ENCODE results near the gene VPS18.
A peak's percentile ranks its signal among the peaks of the same experiment; 100 is the strongest.
"Not testable (repeated sequence)": the region's sequence is repeated elsewhere in the genome, so short reads cannot be mapped to it uniquely, and the experiment has no call there.

VPS18 gene, protein sequence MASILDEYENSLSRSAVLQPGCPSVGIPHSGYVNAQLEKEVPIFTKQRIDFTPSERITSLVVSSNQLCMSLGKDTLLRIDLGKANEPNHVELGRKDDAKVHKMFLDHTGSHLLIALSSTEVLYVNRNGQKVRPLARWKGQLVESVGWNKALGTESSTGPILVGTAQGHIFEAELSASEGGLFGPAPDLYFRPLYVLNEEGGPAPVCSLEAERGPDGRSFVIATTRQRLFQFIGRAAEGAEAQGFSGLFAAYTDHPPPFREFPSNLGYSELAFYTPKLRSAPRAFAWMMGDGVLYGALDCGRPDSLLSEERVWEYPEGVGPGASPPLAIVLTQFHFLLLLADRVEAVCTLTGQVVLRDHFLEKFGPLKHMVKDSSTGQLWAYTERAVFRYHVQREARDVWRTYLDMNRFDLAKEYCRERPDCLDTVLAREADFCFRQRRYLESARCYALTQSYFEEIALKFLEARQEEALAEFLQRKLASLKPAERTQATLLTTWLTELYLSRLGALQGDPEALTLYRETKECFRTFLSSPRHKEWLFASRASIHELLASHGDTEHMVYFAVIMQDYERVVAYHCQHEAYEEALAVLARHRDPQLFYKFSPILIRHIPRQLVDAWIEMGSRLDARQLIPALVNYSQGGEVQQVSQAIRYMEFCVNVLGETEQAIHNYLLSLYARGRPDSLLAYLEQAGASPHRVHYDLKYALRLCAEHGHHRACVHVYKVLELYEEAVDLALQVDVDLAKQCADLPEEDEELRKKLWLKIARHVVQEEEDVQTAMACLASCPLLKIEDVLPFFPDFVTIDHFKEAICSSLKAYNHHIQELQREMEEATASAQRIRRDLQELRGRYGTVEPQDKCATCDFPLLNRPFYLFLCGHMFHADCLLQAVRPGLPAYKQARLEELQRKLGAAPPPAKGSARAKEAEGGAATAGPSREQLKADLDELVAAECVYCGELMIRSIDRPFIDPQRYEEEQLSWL

GRCh38 chr15:40893733-40894680, at the start of gene VPS18:
VPS18 (plus strand) TSS chr15:40894450; CDS start chr15:40894769, 319 bp downstream.
- DNase-seq (ENCODE audit: low read depth): peak; percentile 82

DNA sequence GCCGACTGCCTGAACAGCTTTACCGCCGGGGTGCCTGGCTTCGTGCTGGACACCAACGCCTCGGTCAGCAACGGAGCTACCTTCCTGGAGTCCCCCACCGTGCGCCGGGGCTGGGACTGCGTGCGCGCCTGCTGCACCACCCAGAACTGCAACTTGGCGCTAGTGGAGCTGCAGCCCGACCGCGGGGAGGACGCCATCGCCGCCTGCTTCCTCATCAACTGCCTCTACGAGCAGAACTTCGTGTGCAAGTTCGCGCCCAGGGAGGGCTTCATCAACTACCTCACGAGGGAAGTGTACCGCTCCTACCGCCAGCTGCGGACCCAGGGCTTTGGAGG, 49.6 kb upstream of the VPS18 start:
- DNase-seq (ENCODE audit: low read depth): no peak

- DNase-seq (ENCODE audit: low read depth): no peak
Observed at GRCh38 chr15:40845036-40845435, 49.2 kb upstream of the VPS18 start.

DNA sequence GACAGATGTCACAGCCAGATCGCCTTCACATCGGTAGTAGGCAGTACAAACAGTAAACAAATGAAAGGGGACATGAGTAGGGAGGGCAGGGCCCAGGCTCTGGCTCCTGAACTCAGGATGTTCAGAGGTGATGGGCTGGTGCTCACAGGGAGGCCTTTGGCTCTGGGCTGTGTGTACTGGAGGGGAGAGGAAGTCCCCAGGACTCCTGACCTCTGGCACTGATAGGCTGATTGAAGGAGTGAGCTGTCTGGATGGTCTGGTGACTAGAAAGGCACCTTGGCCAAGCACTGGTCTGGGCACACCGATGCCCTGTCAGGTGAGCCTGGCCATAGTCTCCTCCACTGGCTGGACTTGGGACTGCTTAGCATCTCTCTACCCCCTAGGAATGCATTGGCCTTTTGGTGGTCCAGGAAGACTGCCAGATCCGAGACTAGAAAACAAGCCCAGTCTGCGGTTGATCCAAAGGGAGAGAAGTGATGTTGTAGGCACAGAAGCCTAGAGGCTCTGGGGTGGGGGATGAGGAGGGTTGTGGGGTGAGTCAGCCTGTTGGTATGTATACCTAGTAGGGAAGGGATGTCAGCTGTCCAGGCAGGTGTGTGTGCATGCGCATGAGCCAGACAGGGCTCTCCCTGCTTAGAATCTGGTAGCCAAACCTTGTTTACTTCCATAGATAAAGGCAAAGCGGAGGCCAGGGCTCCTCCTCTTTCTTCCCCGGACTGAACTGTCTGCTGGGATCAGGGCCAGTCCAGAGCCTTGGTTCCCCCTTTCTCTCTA, 48.6 kb upstream of the VPS18 start:
- DNase-seq (ENCODE audit: low read depth): no peak

DNA sequence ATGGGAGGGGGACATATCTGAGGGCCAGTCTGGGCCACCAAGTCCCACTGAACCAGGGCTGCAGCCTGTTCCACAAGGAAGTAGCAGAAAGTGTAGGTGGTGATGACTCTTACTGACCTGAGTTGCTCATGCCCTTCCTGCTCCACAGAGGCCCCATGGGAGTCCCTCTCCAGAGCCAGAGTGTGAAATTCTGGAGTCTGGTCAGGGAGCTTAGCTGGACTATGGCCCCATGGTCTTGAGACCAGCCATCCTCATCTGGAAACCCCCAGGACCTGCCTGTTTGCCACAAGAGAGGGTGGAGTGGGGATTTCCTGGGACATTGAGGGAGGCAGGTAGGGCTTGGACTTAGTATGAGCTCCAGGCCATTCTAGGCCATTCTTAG, 47.4 kb upstream of the VPS18 start:
- no peak for DNase-seq (ENCODE audit: low read depth)

- DNase-seq (ENCODE audit: low read depth): no peak
Observed at GRCh38 chr15:40847223-40847961, 46.9 kb upstream of the VPS18 start.

DNA sequence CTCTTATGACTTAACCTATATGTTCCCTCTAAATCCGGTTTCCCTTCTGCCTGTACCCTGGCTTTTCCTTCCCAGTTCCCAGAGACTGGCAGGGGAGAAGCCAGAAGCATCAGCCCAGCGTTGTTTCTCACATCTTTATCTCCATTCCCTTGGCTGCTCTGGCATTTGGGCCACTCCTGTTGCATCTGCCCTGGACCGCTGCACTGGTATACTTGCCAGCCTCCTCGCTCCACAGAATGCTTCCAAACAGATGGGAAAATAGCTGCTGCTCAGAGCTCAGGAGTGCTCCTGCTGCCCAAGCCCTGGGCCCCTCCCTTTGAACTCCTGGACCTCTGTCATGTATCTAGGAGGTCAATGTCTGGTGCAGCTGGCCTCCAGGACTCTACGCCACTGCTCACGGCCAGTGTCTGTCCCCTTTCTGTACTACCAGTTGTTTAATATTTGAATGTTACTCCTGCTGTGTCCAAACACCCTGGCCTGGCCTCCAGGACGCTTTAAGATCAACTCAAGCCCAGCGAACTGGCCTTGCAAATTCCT, 43.6 kb upstream of the VPS18 start:
- no peak for DNase-seq (ENCODE audit: low read depth)

- no peak for DNase-seq (ENCODE audit: low read depth)
Observed at GRCh38 chr15:40852529-40852928, 41.7 kb upstream of the VPS18 start.

DNA sequence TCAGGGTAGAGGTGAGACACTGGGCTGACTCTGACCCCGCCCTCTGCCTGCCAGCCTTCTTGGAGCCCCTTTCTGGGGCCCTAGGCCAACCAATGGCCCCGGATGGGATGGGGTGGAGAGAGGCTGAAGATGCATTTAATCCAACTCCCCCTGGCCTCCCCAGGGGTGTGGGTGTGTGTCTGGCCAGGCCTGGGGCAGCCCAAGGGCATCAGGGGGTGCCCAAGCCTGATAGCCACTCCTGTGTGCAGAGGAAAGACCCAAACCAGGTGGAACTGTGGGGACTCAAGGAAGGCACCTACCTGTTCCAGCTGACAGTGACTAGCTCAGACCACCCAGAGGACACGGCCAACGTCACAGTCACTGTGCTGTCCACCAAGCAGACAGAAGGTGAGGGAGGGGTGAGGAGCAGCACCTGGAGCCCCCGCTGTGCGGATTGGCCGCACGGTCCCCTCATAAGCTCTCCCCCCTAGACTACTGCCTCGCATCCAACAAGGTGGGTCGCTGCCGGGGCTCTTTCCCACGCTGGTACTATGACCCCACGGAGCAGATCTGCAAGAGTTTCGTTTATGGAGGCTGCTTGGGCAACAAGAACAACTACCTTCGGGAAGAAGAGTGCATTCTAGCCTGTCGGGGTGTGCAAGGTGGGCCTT, 40.9 kb upstream of the VPS18 start:
- no peak for DNase-seq (ENCODE audit: low read depth)

GRCh38 chr15:40854161-40854560, 40.1 kb upstream of the VPS18 start:
- no peak for DNase-seq (ENCODE audit: low read depth)

- no peak for DNase-seq (ENCODE audit: low read depth)
Observed at GRCh38 chr15:40855706-40856234, 38.5 kb upstream of the VPS18 start.

GRCh38 chr15:40856746-40857145, 37.5 kb upstream of the VPS18 start:
- DNase-seq (ENCODE audit: low read depth): no peak

- no peak for DNase-seq (ENCODE audit: low read depth)
Observed at GRCh38 chr15:40857601-40858341, 36.5 kb upstream of the VPS18 start.

DNA sequence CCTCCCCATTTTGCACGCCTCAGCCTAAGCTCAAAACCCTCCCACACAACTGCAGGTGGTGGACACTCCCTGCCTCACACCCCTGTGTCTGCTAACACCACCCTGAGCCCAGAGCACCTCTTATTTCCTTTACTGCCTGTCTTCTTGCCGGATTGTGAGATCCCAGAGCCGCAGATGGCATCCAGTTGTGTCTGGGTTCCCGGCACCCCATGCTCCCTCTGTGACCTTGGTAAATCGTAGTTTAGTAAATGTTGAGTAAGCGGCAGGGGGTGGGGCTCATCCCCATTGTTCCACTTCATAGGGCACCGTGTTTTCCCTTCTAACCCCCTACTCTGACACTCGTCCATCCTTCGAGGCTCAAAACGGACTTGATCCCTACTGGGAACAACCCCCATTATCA, 35.5 kb upstream of the VPS18 start:
- no peak for DNase-seq (ENCODE audit: low read depth)

DNA sequence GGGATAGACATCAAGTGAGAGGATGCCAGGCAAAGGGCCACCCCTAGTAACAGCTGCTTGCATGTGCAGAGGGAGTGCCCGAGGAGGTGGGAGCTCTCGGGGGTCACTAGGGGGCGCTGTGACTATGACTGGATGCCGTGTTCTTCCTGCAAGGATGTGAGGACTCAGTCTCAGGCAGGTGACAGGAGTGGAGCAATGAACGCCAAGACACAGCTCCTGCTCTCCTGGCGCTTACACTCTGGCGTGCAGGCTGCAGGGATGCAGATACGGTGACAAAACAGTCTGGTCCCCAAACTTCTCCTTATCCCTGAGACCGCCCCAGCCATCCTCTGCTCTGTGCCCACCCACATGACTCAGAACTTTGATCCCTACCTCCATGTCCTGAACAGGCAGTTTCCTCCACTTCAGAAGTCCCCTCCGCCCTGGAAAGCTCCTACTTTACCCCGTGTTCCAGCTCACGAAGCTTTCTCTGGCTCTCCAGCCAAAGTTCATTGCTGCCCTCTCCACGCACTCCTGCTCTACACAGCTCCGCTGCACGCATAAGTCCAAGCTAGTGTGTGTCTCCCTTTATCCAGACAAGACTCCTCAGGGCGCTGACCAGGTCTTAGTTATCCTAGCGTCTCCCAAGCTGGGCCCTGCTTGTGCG, 34.9 kb upstream of the VPS18 start:
- no peak for DNase-seq (ENCODE audit: low read depth)

DNA sequence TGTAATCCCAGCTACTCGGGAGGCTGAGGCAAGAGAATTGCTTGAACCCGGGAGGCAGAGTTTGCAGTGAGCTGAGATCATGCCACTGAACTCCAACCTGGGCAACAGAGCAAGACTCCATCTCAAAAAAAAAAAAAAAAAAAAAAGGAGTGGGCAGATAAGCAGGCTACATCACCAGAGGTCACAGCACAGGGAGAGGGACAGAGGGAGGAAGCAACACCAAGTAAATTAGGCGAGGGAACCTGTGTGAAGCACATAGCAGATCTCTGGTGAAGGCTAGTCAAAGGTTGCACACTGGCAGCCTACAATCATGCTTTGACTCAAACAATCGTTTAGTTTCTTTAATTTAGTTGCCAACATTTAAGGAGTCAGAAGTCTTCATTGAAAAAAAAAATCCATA, 33.1 kb upstream of the VPS18 start:
- not testable (repeated sequence) for DNase-seq (ENCODE audit: low read depth)

DNA sequence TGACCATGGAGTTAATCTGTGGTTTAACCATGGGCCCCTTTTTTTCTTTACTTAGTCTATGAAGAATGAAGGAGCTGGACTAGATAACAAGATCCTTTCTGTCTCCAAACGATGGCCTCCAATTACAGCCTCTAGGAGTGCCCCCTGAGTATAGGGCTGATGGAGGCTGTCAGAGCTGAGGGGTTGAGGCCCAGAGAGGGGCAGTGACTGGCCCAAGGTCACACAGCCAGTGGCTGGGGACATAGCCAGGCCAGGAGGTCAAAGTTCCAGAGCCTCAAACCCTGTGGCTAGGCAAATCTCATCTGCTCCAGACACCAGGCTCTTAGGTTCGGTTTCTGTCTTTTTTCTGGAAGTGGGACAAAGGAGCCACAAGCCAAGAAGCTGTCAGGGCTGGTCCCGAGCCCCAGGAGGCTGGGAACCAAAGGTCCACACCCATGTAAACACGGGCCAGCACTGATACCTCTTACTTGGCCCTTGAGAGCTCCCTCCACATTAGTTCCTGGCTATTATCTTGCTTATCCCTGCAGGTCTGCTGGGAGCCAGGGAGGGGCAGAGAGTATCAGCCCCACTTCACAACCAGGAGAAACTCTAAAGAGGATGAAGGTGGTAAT, 30.5 kb upstream of the VPS18 start:
- no peak for DNase-seq (ENCODE audit: low read depth)

- DNase-seq (ENCODE audit: low read depth): no peak
Observed at GRCh38 chr15:40867199-40867598, 27.1 kb upstream of the VPS18 start.
